Uterus (tissue), 4 donors: ENCODE measurements around the gene ADSS1. TPM values are rescaled to one million over a fixed set of nuclear protein-coding genes. Genes with fewer than 3 reads are reported as not detected.

Experiments used
- DNase-seq, 2 donors: peaks; one replicate each; pipeline ENCODE4 v3.0.0-alpha.2; 2019 to 2020
- H3K27ac ChIP-seq, 2 donors: fragments of 200-600 bp; sonication (generic); 1 replicate in 1 of 2; 2 replicates in 1 of 2; pipeline ENCODE4 v1.5.1; 2016 to 2018
- H3K27me3 ChIP-seq, 2 donors: fragments of 200-600 bp; sonication (generic); one replicate each; pipeline ENCODE4 v1.5.1; 2018 to 2019; ENCODE audit warnings: control low read depth in 1 of 2
- H3K36me3 ChIP-seq, 2 donors: fragments of 200-600 bp; sonication (generic); one replicate each; pipeline ENCODE4 v1.5.1; 2019; ENCODE audit warnings: control low read depth in 1 of 2
- H3K4me1 ChIP-seq, 2 donors: fragments of 200-600 bp; sonication (generic); one replicate each; pipeline ENCODE4 v1.5.1; 2018 to 2019; ENCODE audit warnings: control low read depth in 1 of 2
- H3K4me3 ChIP-seq, 2 donors: fragments of 200-600 bp; sonication (generic); 1 replicate in 1 of 2; 2 replicates in 1 of 2; pipeline ENCODE4 v1.5.1; 2018 to 2019; ENCODE audit warnings: mild to moderate bottlenecking in 1 of 2
- H3K9me3 ChIP-seq, 2 donors: fragments of 200-600 bp; sonication (generic); one replicate each; pipeline ENCODE4 v1.5.1; 2019; ENCODE audit warnings: control low read depth in 1 of 2
- CTCF ChIP-seq, 4 experiments: fragments of 200-600 bp in 2 of 4; fragments of 450-650 bp in 2 of 4; sonication (generic) in 2 of 4; IDR thresholded peaks; one replicate each; pipeline ENCODE4 v1.5.1; 2016 to 2019; ENCODE audit warnings: antibody characterized with exemption in 4 of 4, mild to moderate bottlenecking in 2 of 4, moderate library complexity in 1 of 4
- POLR2A ChIP-seq, 2 donors: fragments of 450-650 bp; IDR thresholded peaks; one replicate each; pipeline ENCODE4 v1.6.1; 2016; ENCODE audit warnings: antibody characterized with exemption in 2 of 2, mild to moderate bottlenecking in 1 of 2, moderate library complexity in 1 of 2
- intact Hi-C: fragments of 100-400 bp; cut with DNase I; formaldehyde crosslinking; loops from one replicate; pipeline ENCODE4 v1.15.1; 2023; ENCODE audit warnings: low total_unique reads
- total RNA-seq, 4 donors: library from RNA; depleted of rRNA in 3 of 4; stranded (reverse); fragments of >200 nt in 3 of 4; gene quantifications; one replicate each; pipeline versions ENCODE4 v1.1.0 to v1.2.4, GENCODE V29; 2014 to 2023
- donor health status: DM: yes; HTN: yes; CAD: no.

ADSS1 gene
- total RNA-seq, 4 donors from 2014 or later: 7.0 to 11.7 TPM; not detected in 2

GRCh38 chr14:104754213-104754851, 30.3 kb downstream of the ADSS1 start:
- intact Hi-C loops: no loop called here
- peaks cover 9% of the 10 kb centered on the region in 2 donors for H3K4me1 ChIP-seq

GRCh38 chr14:104755621-104756020, 31.6 kb downstream of the ADSS1 start:
- H3K4me1 ChIP-seq: peaks cover 9% of the 10 kb centered on the region in 2 donors
- intact Hi-C loops: no loop called here
- no peak overlapping the region for H3K4me3 ChIP-seq
- H3K27me3 ChIP-seq: no peaks in the 10 kb centered on the region
- no peaks in the 10 kb centered on the region for H3K36me3 ChIP-seq
- no peaks in the 10 kb centered on the region for H3K9me3 ChIP-seq
- TF ChIP-seq POLR2A (IDR thresholded peaks at IDR 0.05) (no peak), CTCF (IDR thresholded peaks at IDR 0.05) (no peak)
- H3K27ac ChIP-seq: no peak overlapping the region
- DNase-seq: no peak

More at GRCh38 chr14:104754213-104754851, 30.3 kb downstream of the ADSS1 start:
- H3K36me3 ChIP-seq: no peaks in the 10 kb centered on the region
- no peak overlapping the region for H3K27ac ChIP-seq
- H3K4me3 ChIP-seq: peak overlapping the region; percentile 84 to 96
- no peaks in the 10 kb centered on the region for H3K9me3 ChIP-seq
- H3K27me3 ChIP-seq: no peaks in the 10 kb centered on the region
- TF ChIP-seq CTCF (IDR thresholded peaks at IDR 0.05) (no peak), POLR2A (IDR thresholded peaks at IDR 0.05) (no peak)
- no peak for DNase-seq

- intact Hi-C loops: no loop called here
- no peak for DNase-seq
- H3K4me3 ChIP-seq: no peak overlapping the region
- H3K27ac ChIP-seq: no peak overlapping the region
- H3K4me1 ChIP-seq: peaks cover 7 to 9% of the 10 kb centered on the region in 2 donors
- no peaks in the 10 kb centered on the region for H3K27me3 ChIP-seq
- H3K9me3 ChIP-seq: no peaks in the 10 kb centered on the region
- TF ChIP-seq CTCF (IDR thresholded peaks at IDR 0.05) (no peak), POLR2A (IDR thresholded peaks at IDR 0.05) (no peak)
- H3K36me3 ChIP-seq: no peaks in the 10 kb centered on the region
These were observed 32.6 kb downstream of the ADSS1 start for GRCh38 chr14:104756477-104757237.

- no peaks in the 10 kb centered on the region for H3K36me3 ChIP-seq
These were observed 33.2 kb downstream of the ADSS1 start for GRCh38 chr14:104757238-104757585.

More at GRCh38 chr14:104757238-104757585, 33.2 kb downstream of the ADSS1 start:
- intact Hi-C loops: no loop called here
- peaks cover 1 to 9% of the 10 kb centered on the region in 2 donors for H3K4me1 ChIP-seq
- TF ChIP-seq CTCF (IDR thresholded peaks at IDR 0.05): no peak
- no peak for TF ChIP-seq POLR2A (IDR thresholded peaks at IDR 0.05)
- H3K9me3 ChIP-seq: no peaks in the 10 kb centered on the region
- no peaks in the 10 kb centered on the region for H3K27me3 ChIP-seq
- no peak overlapping the region for H3K4me3 ChIP-seq
- H3K27ac ChIP-seq: no peak overlapping the region
- DNase-seq: no peak
